Stimulated activated CD4-positive, alpha-beta T cell treated with anti-CD3 and anti-CD28 coated beads, Interleukin-12 subunit alpha, Interleukin-12 subunit beta, amount 100 ng/mL, for 24 hours (primary cell): ENCODE results near the gene KCNJ11.

ENCODE experiments used
- DNase-seq, 2 experiments: peaks; one replicate each; pipeline ENCODE4 v3.0.0-alpha.2; 2020; ENCODE audit warnings: low read depth in 2 of 2

Gene KCNJ11

DNA sequence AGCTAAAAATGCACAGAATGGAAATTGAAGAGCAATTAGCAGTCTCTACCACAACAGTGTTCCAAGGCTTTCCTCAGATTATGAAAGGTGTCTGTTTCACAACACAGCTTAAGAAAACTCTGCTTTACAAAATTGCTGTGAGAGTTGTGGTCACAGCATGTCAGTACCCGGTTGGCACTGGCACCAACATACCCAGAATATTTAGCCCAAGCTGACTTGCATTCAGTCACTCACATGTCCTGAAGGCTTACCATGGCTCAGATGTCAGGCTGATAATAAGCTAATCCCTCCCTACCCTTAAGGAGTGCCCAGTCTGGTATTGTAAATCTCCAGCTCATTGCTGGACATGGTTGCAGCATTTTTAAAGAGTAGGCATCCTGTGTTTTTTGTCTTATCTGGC lies 22.0 kb downstream of the KCNJ11 start:
- DNase-seq: no peak

DNA sequence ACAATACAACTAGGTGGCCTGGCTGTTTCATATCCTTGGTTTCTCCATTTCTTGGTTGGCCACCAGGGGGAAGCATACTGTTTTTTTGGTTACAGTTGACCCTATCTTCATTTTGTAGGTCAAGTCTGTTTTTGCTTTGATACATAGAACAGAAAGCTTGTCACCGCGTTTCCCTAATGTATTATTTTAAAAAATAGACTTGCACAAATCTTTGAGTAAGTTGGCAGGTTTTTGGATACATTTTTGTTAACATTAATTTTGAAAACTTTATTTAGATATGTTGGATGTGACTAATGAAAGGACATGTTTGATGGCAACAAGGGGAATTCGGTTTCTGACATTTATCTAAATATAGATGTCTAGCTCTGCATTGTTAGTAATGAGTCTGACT lies 33.9 kb downstream of the KCNJ11 start:
- DNase-seq: peak; percentile 24 to 55

DNA sequence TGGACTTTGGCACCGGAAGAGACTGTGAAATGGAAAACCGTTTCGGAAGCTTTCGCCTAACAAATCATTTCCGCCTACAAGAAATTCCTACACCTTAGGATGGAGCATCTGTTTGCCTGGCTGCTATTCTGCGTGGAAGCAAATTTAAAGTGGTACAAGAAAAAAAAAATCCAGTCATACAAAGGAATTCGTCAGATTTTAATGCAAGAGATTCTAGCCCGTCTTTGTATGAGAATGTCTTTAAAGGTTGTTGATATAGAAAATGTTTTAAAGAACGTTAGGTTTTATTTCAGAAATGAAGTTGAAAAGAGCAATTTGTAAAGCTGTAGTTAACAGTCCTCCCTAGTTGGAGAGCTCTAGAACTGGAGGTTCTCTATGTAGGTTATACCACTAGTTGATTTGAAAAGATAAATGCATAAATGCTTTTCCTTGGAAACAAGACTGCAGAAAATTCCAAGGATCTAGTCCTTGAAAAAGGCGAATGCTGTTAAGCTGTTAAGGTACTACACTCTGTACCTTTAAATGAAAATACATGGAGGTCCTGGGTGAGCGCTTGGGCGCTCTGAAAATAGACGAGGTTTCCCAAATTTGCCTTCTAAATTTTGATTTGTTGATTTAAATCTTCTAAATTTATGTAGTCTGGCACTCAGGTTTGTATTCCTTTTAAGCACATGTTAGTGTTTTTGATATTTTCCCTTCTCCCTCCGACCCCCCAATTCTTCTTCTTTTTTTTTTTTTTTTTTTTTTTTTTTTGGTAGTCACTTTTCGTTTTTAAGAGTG lies 34.4 kb downstream of the KCNJ11 start:
- no peak for DNase-seq

GRCh38 chr11:17352950-17353820 lies 35.3 kb downstream of the KCNJ11 start:
- peak; percentile 29 to 64 for DNase-seq

DNA sequence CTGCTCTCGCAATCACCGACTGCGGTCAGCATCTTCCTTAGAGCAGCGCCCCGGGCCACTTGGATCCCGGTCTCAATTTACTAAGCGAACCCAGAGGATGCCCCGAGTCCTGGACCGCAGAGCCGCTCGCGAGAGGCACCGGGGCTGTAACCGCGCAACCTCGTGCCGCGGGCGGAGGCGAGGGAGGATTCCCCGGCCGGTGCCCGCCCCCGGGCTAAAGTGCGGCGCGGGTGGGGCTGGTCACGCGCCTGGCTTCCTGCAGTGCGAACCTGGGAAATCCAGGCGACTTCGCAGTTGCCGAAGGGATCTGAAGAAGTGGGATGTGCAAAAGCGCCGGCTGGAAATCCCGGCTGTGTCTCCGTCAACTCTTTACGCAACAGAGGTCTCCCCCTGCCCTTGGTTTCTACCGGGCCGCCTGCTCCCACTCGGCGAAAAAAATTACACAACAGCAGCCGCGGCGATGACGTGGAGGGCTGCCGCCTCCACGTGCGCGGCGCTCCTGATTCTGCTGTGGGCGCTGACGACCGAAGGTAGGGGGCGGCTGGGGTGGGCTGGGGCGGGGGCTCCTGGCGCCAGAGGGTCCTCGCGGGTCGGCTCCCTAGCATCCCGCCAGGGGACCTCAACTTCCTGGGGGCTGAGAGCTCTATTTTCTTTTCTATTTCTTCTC lies 36.8 kb downstream of the KCNJ11 start, which contains the start of gene NCR3LG1:
NCR3LG1 (plus strand) TSS at position 291 of the 667 bp plus-strand sequence; CDS start at position 461, 170 bp downstream.
- DNase-seq: peak; percentile 28 to 33

GRCh38 chr11:17351172-17351509 lies 37.3 kb downstream of the KCNJ11 start:
- DNase-seq: no peak

DNA sequence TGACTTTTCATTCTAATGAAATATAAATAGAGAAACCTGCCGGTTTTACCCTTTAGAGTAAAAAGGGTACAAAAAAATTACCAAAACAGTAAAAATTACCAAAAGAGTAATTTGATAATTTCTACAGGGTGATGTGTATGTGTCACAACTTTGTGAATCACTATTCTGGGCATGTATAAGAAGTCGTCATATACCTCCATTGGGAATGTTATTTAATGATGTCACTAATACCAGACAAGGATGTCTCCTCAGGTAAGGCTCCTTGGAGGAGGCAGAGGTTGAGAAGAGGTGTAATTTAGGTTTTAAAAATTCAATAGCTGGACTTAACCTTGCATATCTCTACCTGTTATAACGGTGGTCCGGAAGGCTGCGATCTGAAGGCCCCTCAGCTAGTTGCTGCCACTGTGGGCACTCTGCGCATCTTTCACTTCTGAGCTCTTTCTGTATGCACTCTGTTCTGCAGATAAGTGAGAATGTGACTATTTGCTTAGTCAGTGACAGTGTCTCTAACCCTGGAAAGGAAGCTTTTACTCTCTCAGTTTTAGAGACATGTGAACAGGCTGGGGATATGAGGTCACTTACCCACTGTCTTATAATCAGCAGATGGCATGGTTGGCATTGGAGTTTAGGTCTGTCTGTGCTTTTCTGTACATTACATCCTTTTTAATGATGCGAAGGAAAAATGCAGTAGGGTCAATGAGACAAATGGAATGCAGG lies 37.8 kb downstream of the KCNJ11 start:
- no peak for DNase-seq

DNA sequence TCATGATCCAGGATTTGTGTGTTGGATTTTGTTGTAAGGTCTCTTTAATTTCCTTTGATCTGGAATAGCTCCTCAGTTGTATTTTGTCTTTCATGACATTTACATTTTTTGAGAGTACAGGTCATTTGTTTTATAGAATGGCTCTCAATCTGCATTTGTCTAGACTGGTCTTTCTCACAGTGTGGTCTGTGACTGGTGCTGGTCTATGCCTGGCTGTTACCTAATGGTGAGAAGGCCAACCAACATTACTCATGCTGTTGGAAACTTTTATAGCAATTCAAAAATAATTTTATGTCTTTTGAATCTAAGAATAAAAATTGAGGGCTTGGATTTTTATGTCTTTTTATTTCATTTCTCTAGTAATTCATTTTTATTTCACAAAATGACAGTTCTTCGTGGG lies 40.8 kb downstream of the KCNJ11 start:
- no peak for DNase-seq

DNA sequence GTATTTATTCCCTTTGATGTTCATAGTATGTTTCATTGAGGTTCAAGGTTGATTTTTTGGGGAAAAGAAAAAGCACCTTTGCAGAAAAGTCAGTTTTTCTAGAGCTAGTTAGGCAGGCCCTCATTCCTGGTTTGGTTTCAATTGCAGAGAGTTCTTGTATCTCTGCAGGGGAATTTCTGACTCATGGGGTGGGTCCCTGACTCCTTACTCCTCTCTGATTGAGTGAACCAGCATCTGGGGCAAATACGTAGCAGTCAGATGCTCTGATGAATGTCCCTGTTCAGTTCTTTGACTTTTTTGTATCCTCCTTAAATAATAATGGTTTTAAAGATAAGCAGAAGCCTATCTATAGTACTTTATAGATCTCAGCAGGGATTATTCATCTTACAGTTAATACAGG lies 44.6 kb downstream of the KCNJ11 start:
- peak; percentile 17 to 35 for DNase-seq

- DNase-seq: no peak
Observed at GRCh38 chr11:17343257-17343656, 45.2 kb downstream of the KCNJ11 start.
